Skin epidermis (tissue), 12 donors: ENCODE measurements around the gene EEF1G.
A peak's percentile ranks its signal among the peaks of the same experiment; 100 is the strongest.
"Not testable (repeated sequence)": the region's sequence is repeated elsewhere in the genome, so short reads cannot be mapped to it uniquely, and the experiment has no call there.

Source experiments
- H3K27ac ChIP-seq, 21 experiments: fragments of 200-600 bp; sonication (generic) in 11 of 21; one replicate each; pipeline ENCODE4 v1.5.0; 2020; ENCODE audit warnings: mild to moderate bottlenecking in 3 of 21, inconsistent platforms in 2 of 21, moderate library complexity in 2 of 21
- H3K4me3 ChIP-seq, 7 experiments: fragments of 200-600 bp; sonication (generic) in 2 of 7; one replicate each; pipeline ENCODE4 v1.5.0; 2020; ENCODE audit warnings: inconsistent platforms in 2 of 7, mild to moderate bottlenecking in 2 of 7, moderate library complexity in 1 of 7

The EEF1G gene, protein sequence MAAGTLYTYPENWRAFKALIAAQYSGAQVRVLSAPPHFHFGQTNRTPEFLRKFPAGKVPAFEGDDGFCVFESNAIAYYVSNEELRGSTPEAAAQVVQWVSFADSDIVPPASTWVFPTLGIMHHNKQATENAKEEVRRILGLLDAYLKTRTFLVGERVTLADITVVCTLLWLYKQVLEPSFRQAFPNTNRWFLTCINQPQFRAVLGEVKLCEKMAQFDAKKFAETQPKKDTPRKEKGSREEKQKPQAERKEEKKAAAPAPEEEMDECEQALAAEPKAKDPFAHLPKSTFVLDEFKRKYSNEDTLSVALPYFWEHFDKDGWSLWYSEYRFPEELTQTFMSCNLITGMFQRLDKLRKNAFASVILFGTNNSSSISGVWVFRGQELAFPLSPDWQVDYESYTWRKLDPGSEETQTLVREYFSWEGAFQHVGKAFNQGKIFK

DNA sequence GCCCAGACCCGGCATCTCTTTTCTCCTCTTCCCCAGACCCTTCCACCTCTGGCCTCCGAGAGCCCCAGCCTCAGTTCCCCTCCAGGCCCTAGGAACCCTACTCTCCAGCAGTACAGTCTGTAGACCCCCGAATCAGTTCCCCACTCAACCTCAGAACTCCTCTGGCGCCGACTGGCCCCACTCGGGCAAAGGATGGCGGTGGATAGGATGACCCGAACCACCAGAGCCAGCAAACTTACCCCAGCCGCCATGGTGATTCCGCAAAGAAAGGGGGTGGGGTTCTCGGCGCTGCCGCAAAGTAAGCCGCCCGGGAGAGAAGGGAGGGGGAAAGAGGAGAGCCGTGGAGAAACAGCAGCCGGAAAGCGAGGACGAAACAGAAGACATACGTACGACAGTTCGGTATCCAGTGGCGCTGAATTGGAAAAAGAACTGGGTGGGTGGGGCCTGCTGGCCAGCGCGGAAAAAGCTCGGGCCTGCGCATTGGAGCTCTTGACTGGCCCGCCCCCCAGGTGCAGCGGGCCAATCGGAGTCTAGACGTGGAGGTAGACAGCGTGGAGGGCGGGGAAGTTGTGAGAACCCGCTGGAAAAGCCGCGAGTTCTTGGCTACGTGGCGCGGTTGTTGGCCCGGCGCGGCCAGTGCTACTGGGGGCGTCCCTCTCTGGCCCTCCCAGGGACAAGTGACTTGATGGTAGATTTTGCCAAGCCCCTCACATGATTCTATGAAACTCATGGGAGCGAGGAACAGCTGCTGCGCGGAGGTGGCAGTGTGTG is at the start of gene EEF1G:
TSS of gene EEF1G (minus strand) at position 300 of the 771 bp plus-strand sequence. CDS start at position 251, 49 bp downstream.
- Histone ChIP-seq H3K27ac (peak within 1 kb of the TSS; percentile 78 to 95 (median 90)), H3K4me3 (peak within 1 kb of the TSS; percentile 60 to 84 (median 71))

DNA sequence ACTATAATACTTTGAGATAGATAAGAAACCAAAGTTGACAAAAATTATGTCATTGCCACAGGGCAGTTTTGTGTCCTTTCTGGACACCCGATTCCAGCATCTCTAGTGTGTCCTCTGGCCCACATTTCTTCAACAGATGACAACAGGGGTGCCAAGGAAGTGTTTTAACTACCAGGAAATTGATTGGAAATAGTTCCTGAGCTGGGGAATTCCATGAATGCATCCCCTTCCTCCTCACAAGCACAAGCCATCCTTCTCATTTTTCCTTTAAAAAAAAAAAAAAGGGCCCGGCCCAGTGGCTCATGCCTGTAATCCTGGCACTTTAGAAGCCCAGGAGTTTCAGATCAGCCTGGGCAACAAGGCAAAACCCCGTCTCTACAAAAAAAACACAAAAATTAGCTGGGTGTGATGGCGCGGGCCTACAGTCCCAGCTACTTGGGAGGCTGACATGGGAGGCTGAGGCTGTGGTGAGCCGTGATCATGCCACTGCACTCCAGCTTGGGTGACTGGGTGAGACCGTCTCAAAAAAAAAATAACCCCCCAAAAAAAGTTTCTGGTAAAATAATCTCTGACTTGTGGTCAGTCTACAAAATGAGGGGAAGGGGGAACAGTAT is 48.9 kb upstream of the EEF1G start:
- Histone ChIP-seq H3K4me3 (peak overlapping the region in 3 of 7 experiments; percentile 61 to 77 (median 75)), H3K27ac (peak overlapping the region in 20 of 21 experiments; percentile 79 to 98 (median 92))

DNA sequence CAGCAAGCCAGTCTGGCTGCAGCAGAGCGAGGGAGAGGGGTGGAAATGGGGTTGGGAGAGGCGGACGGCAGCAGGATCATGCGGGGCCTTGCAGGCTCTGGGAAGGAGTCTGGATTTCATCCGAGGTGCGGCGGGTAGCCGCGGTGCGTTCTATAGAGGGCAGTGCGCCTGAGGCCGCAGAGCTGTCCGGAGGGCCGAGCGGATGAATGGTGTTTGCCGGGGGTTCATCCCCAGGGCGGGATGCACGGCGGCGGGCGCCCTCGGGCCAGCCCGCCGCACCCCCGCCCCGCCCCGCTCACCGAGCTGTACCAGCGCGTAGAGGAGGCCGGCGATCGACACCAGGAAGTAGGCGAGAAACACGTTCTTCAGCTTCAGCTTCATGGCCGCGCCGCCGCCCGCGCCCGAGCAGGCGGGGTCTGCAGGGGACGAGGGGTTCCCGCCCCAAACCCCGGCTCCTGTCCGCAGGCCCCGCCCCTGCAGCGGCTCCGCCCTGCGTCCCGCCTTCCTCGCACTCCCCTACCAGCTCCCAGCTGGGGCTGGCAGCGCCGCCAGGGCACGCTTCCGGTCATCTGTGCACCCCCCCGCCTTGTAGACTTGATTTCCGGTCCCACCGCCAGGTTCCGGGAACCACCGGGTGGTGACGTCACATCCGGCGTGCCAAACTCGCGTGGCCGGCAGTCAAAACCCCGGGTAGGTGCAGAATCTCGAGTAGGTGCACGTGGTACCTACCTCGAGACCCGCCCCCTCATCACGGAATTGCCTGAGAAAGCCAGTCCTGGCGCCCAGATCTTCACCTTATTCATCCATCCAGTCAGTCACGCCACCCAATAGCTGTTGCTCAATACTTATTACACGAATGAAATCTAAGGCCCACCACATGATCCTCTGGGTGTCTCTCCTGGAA is 48.1 kb upstream of the EEF1G start, which contains the start of gene B3GAT3:
TSS of gene B3GAT3 (minus strand) at position 420 of the 904 bp plus-strand sequence. CDS start at position 381, 39 bp downstream.
- Histone ChIP-seq H3K27ac (peak within 1 kb of the TSS; percentile 23 to 98 (median 91)), H3K4me3 (peak within 1 kb of the TSS; percentile 49 to 88 (median 75))

DNA sequence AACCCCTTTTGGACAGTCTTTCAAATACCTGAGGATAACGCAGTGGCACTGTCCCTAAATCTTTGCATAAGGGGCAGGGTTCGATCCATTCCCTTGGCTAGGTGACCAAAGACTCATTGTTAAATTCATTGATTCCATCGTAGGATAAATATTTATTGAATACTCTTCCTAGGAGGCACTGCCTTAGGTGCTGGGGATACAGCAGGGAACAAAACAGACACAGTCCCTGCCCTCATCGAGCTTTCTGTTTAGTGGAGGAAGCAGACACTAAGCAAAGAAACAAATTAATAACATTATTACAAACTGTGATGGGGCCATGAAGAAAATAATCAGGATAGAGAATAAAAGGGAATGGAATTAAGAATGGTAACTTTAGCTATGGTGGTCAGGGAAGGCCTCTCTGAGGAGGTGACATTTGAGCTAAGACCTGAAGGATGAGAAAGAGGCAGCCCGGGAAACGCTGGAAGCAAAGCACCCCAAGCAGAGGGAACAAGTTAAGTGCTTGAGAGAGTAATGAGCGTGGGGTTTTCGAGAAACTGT is 47.4 kb upstream of the EEF1G start:
- peak overlapping the region; percentile 49 to 88 (median 75) for H3K4me3 ChIP-seq
- H3K27ac ChIP-seq: peak overlapping the region; percentile 23 to 98 (median 91)

DNA sequence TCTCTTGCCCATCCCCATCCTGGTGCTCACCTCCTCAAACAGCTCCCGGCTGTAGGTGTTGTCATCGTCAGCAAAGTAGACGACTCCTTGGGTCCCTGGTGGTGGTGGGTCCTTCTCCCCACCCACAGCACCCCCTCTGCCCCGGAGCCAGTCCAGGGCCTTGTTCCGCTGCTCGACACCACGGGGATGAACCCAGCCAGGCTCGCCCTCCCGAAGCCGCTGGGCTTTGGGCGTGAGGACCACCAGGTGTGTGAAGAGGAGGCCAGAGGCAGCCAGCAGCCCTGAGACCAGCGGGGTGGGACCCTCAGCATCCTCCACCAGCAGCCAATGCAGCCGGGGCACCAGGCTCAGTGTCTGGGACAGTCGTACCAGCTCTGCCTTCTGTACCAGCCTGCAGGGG is 43.3 kb upstream of the EEF1G start:
- H3K27ac ChIP-seq, H3K4me3 ChIP-seq: not testable (repeated sequence)

DNA sequence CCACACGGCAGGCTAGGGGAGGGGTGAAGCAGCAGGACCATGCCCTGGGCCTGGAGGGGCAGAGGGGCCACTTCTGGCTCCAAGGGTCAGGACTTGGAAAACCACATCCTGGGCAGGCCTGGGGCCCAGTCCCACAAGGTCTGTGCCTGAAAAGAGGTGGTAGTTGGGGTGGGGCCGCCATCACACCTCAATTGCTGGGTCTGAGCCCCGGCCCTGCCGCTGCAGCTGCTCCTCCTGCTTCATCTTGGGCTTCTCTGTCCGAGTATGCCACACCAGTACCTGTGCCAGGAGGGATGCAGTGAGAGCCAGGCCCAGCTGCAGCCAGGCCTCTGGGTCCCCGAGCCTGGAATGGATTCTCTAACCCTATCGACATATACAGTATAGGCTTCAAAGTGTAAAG is 41.8 kb upstream of the EEF1G start:
- Histone ChIP-seq H3K4me3 (no peak overlapping the region), H3K27ac (peak overlapping the region in 2 of 21 experiments; percentile 5 to 11)

DNA sequence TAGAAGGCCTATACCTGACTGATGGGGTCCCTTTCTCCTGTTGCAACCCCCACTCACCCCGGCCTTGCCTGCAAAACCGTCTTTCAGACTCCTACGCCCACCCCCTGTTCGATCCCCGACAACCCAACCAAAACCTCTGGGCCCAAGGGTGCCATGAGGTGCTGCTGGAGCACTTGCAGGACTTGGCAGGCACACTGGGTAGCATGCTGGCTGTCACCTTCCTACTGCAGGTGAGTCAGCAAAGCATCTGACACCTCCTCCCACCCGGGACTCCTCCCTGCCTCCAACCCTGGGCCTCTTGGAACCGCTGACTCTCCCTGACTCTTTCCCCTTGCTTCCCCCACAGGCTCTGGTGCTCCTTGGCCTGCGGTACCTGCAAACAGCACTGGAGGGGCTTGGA is 40.6 kb upstream of the EEF1G start:
- H3K4me3 ChIP-seq: no peak overlapping the region
- H3K27ac ChIP-seq: peak overlapping the region in 11 of 21 experiments; percentile 16 to 99 (median 97)

DNA sequence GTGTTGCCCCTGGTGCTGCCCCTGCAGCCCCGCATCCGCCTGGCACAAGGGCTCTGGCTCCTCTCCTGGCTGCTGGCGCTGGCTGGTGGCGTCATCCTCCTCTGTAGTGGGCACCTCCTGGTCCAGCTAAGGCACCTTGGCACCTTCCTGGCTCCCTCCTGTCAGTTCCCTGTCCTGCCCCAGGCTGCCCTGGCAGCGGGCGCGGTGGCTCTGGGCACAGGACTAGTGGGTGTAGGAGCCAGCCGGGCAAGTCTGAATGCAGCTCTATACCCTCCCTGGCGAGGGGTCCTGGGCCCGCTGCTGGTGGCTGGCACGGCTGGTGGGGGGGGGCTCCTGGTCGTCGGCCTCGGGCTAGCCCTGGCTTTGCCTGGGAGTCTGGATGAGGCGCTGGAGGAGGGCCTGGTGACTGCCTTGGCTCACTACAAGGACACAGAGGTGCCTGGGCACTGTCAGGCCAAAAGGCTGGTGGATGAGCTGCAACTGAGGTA is 39.6 kb upstream of the EEF1G start:
- Histone ChIP-seq H3K4me3 (peak overlapping the region in 6 of 7 experiments; percentile 62 to 87 (median 74)), H3K27ac (peak overlapping the region in 20 of 21 experiments; percentile 88 to 99 (median 96))

DNA sequence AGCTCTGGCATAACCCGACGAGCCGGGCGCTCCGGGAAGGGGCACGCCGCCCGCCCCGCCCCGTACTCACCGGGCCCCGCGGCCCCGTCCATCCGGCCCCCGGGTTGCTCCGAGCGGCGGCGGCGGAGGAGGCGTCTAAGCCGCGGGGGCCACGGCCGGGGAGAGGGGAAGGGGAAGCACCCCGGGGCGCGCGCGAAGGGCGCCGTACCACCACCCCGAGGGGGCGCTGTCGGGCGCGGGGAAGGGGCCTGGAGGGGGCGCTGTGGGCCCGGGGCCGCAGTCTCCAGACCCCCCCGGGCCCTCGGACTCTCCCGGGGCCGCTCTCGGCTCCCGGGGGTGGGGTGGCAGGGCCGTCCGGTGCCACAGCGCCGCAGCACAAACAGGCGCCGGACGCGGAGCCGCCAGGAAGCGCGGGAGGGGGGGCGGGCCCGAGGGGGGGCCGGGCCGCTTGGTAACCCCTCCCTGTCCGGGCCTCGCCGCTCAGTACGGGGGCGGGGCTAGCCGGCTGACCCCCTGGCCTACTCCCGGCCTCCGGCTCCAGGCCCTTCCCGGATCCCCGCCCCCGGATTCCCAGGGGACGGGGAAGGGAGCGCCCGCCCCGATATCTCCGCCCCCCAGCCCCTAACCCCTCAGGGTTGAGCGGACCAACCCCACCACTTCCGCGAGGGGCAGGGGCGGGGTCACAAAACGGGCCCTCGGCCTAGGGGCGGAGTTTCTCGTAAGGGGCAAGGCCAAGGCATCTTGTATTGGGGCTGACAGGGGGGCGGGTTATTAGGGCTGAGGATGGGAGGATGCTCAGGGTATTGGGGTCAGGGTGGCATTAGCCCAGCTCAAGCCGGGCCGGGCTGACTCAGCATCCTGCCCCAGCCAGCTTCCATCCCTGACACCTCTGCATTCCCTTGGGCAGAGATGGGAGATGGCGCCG is 38.9 kb upstream of the EEF1G start, which contains the start of the genes EML3 and ROM1:
TSS of gene EML3 (minus strand) at position 410 of the 925 bp plus-strand sequence. CDS start at position 92, 318 bp downstream.
TSS of gene ROM1 (plus strand) at position 892 of the 925 bp plus-strand sequence. CDS start at position 917, 25 bp downstream.
- peak within 1 kb of the TSS; percentile 62 to 87 (median 75) for H3K4me3 ChIP-seq
- H3K27ac ChIP-seq: peak within 1 kb of the TSS; percentile 88 to 99 (median 96)

DNA sequence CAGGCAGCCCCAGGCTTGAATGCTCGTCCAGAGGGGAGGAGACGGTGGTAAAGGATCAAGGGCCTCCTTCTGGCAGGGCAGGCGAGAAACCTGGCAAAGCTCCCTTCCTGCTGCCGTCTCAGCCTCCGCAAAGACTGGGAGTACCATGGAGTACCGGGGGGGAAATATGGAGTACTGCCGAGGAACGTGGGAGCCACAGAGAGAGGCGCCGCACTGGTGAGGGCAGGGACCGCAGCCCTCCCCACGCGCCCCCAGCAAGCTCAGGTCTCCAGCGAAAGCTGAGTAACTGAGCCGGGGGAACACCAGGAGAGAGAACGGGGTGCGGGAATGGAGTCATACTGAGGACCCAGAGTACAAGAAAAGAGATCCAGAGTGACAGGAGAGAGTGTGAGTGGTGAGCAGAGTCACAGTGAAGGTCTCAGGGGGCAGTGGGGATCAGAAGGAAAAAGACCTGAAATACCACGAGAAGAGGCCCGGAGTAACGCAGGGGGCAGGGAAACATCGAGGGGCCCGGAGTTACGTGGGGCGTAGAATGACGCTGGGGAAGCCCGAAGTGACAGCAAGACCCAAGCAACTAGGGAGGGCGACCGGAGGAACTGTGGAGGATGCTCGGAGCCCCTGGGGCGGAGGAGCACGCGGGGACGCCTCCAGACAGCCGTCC is 38.1 kb upstream of the EEF1G start:
- peak overlapping the region; percentile 88 to 99 (median 96) for H3K27ac ChIP-seq
- H3K4me3 ChIP-seq: peak overlapping the region; percentile 62 to 87 (median 75)

DNA sequence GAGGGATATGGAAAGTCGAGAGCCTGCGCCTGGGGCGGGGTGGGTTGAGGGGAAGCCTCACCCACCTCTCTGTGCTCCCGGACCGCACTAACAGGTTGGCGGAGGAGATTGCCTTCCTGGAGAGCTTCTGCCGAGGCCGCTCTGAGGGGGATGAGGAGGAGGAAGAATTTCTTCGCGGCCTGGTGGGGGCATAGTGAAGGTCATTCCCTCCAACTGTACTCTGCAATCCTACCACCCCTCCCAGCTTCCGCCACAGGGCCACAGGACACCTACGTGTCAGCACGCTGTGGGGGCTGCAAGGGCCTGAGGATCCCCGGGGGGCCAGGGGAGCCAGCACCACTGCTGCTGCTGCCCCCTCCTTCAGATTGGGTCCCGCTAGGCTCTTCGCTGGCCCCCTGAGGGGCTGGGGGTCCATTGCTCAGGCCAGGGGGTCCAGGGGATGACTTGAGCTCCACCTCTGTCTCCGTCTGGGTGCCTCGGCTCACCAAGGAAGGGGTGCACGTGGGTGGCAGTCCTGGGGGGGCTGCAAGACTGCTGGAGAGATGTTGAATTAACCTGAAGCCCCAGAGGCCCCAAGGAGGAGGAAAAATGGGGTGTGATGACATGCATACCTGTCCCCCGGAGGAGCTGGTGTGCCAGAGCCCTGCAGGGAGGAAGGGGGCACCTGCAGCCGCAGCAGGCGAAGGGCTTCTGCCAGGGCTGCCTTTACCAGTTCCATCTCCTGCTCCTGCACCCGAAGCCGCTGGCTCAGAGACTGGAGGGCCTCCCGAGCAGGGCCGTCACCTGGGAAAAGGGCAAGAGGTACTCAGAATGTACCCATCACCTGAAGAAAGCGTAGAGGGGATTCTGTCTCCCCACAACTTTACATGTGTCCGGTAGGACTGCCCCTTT is 37.4 kb upstream of the EEF1G start:
- peak overlapping the region; percentile 88 to 99 (median 96) for H3K27ac ChIP-seq
- peak overlapping the region; percentile 62 to 87 (median 75) for H3K4me3 ChIP-seq

DNA sequence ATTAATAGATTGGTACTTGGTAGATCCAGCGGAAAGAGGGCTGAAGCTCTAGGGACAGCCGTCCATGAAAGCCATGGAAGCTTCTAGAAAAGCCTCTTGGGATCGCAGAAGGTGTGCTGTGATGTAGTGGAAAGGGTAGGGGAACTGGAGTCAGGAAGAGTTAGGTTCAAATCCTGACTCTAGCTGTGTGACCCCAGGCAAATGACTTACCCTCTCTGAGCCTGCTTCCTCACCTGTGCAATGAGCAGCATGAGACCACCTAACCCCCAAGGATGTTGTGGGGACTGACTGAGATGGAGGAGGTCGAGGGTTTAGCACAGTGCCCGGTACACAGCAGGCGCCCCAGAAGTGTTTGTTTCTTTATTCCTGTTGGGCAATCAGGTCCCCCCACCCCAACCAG is 36.7 kb upstream of the EEF1G start:
- no peak overlapping the region for H3K4me3 ChIP-seq
- H3K27ac ChIP-seq: no peak overlapping the region

DNA sequence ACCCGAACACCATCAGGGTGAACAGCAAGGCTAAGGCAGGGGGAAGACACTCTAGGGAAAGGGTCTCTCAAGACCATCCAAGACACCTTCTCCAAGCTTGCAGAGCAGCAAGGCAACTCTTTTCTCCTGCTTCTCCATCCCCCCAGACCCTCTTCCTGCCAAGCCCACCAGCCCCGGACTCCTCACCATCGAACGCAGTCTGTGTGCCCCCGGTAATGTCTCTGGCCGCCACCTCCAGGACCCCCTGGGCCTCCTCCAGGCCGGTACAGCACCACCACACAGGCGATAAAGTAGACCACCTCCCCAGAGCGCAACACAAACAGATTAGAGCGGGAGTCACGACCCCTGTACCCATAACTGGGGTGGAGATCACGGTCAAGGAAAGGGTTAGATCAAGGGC is 35.1 kb upstream of the EEF1G start:
- H3K4me3 ChIP-seq: no peak overlapping the region
- H3K27ac ChIP-seq: no peak overlapping the region

DNA sequence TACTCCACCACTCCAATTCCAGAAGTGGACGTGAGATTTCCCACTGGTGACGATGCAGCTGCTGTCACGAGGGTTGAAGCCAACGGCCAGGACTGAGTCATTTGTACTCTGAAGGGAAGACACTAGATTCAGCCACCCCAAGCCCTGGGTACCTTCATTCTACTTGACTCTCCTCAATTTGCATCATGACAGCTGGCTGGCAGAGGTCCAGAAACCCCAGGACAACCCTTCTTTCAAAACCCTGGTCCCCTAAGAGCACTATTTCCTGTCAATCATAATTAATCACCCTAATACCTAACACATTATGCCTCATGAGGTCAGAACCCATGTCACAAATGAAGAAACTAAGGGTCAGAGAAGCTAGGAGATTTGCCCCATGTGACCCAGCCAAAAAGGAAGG is 34.0 kb upstream of the EEF1G start:
- H3K27ac ChIP-seq: no peak overlapping the region
- no peak overlapping the region for H3K4me3 ChIP-seq

DNA sequence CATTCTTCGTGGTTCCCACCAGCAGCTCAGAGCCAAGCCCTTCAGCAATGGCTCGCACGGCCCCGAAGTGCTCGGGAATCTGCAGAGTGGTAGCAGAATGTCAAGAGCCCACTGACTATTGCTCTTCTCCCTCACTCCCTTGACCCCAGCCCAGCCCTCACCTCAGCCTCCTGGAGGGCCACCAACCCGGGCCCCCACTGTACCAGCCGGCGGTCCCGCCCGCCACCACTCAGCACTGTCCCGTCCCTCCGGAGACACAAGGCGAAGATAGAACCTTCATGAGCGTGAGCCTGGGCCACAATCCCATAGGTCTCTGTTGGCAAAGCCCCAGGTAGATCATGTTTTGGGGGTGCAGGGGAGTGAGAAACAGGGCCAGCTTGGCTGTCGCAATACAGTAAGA is 32.2 kb upstream of the EEF1G start:
- H3K4me3 ChIP-seq: no peak overlapping the region
- H3K27ac ChIP-seq: no peak overlapping the region

DNA sequence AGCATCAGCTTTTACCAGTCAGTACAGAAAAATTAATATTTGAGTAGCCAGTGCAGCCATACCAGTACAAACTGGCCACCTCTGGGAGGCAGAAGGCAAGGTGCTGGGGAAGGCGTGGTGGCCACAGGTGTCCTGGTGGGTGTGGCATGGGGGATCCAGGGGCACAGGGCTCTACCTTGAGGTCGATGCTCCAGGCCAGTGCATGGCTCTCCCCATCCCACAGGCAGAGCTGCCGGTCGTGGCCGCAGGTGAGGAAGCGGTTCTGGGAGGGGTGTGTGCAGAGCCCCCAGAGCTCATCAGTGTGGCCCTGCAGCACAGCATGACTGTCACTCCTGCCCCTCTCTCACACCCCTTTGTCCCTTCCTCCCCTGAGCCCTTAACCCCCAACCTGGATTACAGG is 31.8 kb upstream of the EEF1G start:
- Histone ChIP-seq H3K4me3 (no peak overlapping the region), H3K27ac (no peak overlapping the region)
